K562 (cell line): ENCODE results near the gene ZFP42. TPM values are rescaled to one million over a fixed set of nuclear protein-coding genes. Genes with fewer than 3 reads are reported as not detected.
A peak's percentile ranks its signal among the peaks of the same experiment; 100 is the strongest.

Experiments
- ATAC-seq: fragments of 200-7000 bp; cut with Tn5 transposase; 3 replicates; pipeline ENCODE4 v1.9.1; 2020; ENCODE audit warnings: moderate library complexity
- BruUV-seq: library from RNA; stranded (reverse); fragments of 400-500 nt; replicated peaks from 2 replicates; lab custom pipeline; 2021; lab: Mats Ljungman, UMichigan
- CTCF ChIA-PET: fragments of 300-600 bp; formaldehyde crosslinking; extraction: SDS; loops from one replicate; lab custom pipeline; 2021; ENCODE audit warnings: low intra/inter-chr PET ratio; lab: Yijun Ruan, JAX
- POLR2A ChIA-PET: fragments of 300-600, 350-650 bp; sonication (Branson Sonifier 250); formaldehyde crosslinking; extraction: SDS; loops from one replicate; lab custom pipeline; 2021; ENCODE audit warnings: antibody characterized with exemption, inconsistent platforms; lab: Yijun Ruan, JAX
- DNase-seq, 4 experiments: peaks; one replicate each; pipeline versions ENCODE4 v3.0.0 to v3.0.0-alpha.2; 2011 to 2018; ENCODE audit warnings: low spot score in 3 of 4, mixed read lengths in 3 of 4; ENCODE audit errors: extremely low read depth in 1 of 4
- FAIRE-seq: peaks from 2 replicates; lab custom pipeline; 2011; peaks lifted over from hg19 to GRCh38; lab: Jason Lieb, UNC
- H2AFZ ChIP-seq: 2 replicates; pipeline ENCODE4 v1.6.0; 2011; ENCODE audit warnings: low read depth, low read length, control low read depth, inconsistent platforms
- H3K27ac ChIP-seq: fragments of 200-600 bp; 3 replicates; pipeline ENCODE4 v1.8.0; 2011; ENCODE audit warnings: low read depth, mild to moderate bottlenecking, control low read depth, inconsistent platforms, low read length, moderate library complexity, mixed read lengths; ENCODE audit errors: extremely low read depth
- H3K27me3 ChIP-seq, 2 experiments: fragments of 300-600 bp in 1 of 2; 2 replicates in 1 of 2; 3 replicates in 1 of 2; pipeline versions ENCODE4 v1.6.0 to v1.8.0; 2011; ENCODE audit warnings: inconsistent platforms in 2 of 2, low read length in 2 of 2, mild to moderate bottlenecking in 1 of 2, mixed read lengths in 1 of 2, moderate library complexity in 1 of 2; ENCODE audit not compliant: control insufficient read depth in 2 of 2, insufficient read depth in 2 of 2
- H3K36me3 ChIP-seq: fragments of 300-600 bp; 3 replicates; pipeline ENCODE4 v1.8.0; 2011; ENCODE audit warnings: mild to moderate bottlenecking, low read length, inconsistent platforms; ENCODE audit not compliant: control insufficient read depth, insufficient read depth
- H3K4me1 ChIP-seq, 2 experiments: fragments of 200-600 bp in 1 of 2; replicated peaks in 1 of 2; 2 replicates in 1 of 2; 3 replicates in 1 of 2; pipeline versions ENCODE4 v1.5.1 to v1.8.0; 2011; ENCODE audit warnings: inconsistent platforms in 2 of 2, low read length in 2 of 2, mild to moderate bottlenecking in 1 of 2, mixed read lengths in 1 of 2, moderate library complexity in 1 of 2; ENCODE audit not compliant: control insufficient read depth in 2 of 2, insufficient read depth in 2 of 2
- H3K4me2 ChIP-seq: 2 replicates; pipeline ENCODE4 v1.6.1; 2011; ENCODE audit warnings: low read length, control low read depth, inconsistent platforms, mixed read lengths; ENCODE audit not compliant: insufficient read depth
- H3K4me3 ChIP-seq: fragments of 200-600 bp; sonication (generic), shearing (Covaris generic); 2 replicates; pipeline ENCODE4 v1.5.1; 2016; ENCODE audit warnings: control low read depth, inconsistent platforms
- H3K79me2 ChIP-seq: fragments of 200-600 bp; 3 replicates; pipeline ENCODE4 v1.8.0; 2011; ENCODE audit warnings: low read length, inconsistent platforms; ENCODE audit not compliant: control insufficient read depth, insufficient read depth
- H3K9ac ChIP-seq, 2 experiments: 2 replicates each; pipeline versions ENCODE4 v1.6.0 to v1.6.1; 2011; ENCODE audit warnings: low read depth in 2 of 2, low read length in 2 of 2, control low read depth in 1 of 2, inconsistent platforms in 1 of 2, mild to moderate bottlenecking in 1 of 2, mixed read lengths in 1 of 2; ENCODE audit not compliant: insufficient read depth in 1 of 2
- H3K9me1 ChIP-seq: one replicate; pipeline ENCODE4 v1.6.0; 2011; ENCODE audit warnings: inconsistent platforms, mild to moderate bottlenecking, low read length, moderate library complexity; ENCODE audit not compliant: control insufficient read depth, insufficient read depth
- H3K9me3 ChIP-seq: replicated peaks from 2 replicates; pipeline ENCODE4 v1.5.1; 2011; ENCODE audit warnings: low read depth, low read length, inconsistent platforms; ENCODE audit not compliant: control insufficient read depth, insufficient read depth
- H4K20me1 ChIP-seq: replicated peaks from 2 replicates; pipeline ENCODE4 v1.6.1; 2011; ENCODE audit warnings: low read length, inconsistent platforms, mixed read lengths; ENCODE audit not compliant: control insufficient read depth, insufficient read depth
- FOSL1 ChIP-seq: fragments of 200-800 bp; sonication (Bioruptor generic); conservative IDR thresholded peaks from 2 replicates; pipeline ENCODE4 v1.6.1; 2016; ENCODE audit warnings: missing genetic modification characterization, missing compliant biosample characterization
- MTA3 ChIP-seq: fragments of 450-650 bp; formaldehyde crosslinking; IDR thresholded peaks from 2 replicates; pipeline ENCODE4 v1.6.1; 2017; ENCODE audit warnings: mild to moderate bottlenecking, borderline replicate concordance
- THRB ChIP-seq: fragments of 450-650 bp; formaldehyde crosslinking; conservative IDR thresholded peaks from 2 replicates; pipeline ENCODE4 v1.4.0; 2022; ENCODE audit warnings: mild to moderate bottlenecking, missing genetic modification characterization
- ZNF124 ChIP-seq: sonication (generic); formaldehyde crosslinking; IDR thresholded peaks from 2 replicates; pipeline ENCODE4 v1.8.1; 2022; ENCODE audit warnings: missing genetic modification reagents
- ZNF184 ChIP-seq: sonication (generic); formaldehyde crosslinking; IDR thresholded peaks from 2 replicates; pipeline ENCODE4 v1.5.0; 2020; ENCODE audit warnings: missing genetic modification reagents
- WGBS: fragments of 100-300 bp; shearing (Covaris generic); methylation state at CpG from one replicate; pipeline ENCODE4 v1.1.6; 2016; ENCODE audit warnings: low coverage, mixed read lengths; ENCODE audit not compliant: insufficient coverage; ENCODE audit errors: missing lambda C conversion rate; 5-methylcytosine and 5-hydroxymethylcytosine counted together
- in situ Hi-C: fragments of 300-500 bp; cut with MboI; formaldehyde crosslinking; loops from 4 replicates; pipeline ENCODE4 v1.15.0; 2018; ENCODE audit warnings: inconsistent platforms, mixed read lengths
- intact Hi-C: fragments of 100-400 bp; cut with micrococcal nuclease; formaldehyde crosslinking; loops from 2 replicates; pipeline ENCODE4 v1.14.2; 2022
- polyA plus RNA-seq, 8 experiments: library from polyadenylated mRNA; depleted of rRNA in 4 of 8; stranded (reverse) in 5 of 8; unstranded in 3 of 8; fragments of >200 nt; fragmentation: Nextera tagmentation in 2 of 8; fragmentation: Illumina TruSeq in 1 of 8; extraction: Ambion mirVana in 2 of 8; extraction: Trizol in 1 of 8; gene quantifications; 2 replicates each; pipeline versions ENCODE4 v1.2.1 to v1.2.3, GENCODE V29; 2011 to 2014; ENCODE audit warnings: inconsistent platforms in 1 of 8, missing spikeins in 1 of 8
- total RNA-seq, 7 experiments: library from RNA; depleted of rRNA in 6 of 7; stranded (reverse); fragments of >200 nt in 6 of 7; fragmentation: Illumina TruSeq in 2 of 7; extraction: Trizol in 2 of 7; gene quantifications; 2 replicates each; pipeline versions ENCODE4 v1.2.1 to v1.2.3, GENCODE V29; 2011 to 2021; ENCODE audit warnings: low replicate concordance in 1 of 7
- TF ChIP-seq, protein P1 (sequence below): sonication (generic); formaldehyde crosslinking; IDR thresholded peaks from 2 replicates; pipeline ENCODE4 v1.8.0; 2022; ENCODE audit warnings: mild to moderate bottlenecking, low read depth, missing genetic modification reagents

The ZFP42 gene
- total and polyA plus RNA-seq, 9 of the 15 experiments (the other 6 are each of a cell fraction or from before 2014, with no cell fraction given) = 0.09 to 0.64 (median 0.20) TPM

- in situ Hi-C loops (no loop called here), intact Hi-C loops (no loop called here)
- no peaks in the 10 kb centered on the region for H3K9me3 ChIP-seq
- no peak overlapping the region for H3K4me3 ChIP-seq
- H3K4me1 ChIP-seq = no peaks in the 10 kb centered on the region
- no peak overlapping the region for H2AFZ ChIP-seq
- no peak for TF ChIP-seq ZNF184
- no peak for TF ChIP-seq THRB (CRISPR knock-in tag)
- TF ChIP-seq ZNF124 = no peak
- TF ChIP-seq FOSL1 = peak; percentile 42
- TF ChIP-seq, protein P1, sequence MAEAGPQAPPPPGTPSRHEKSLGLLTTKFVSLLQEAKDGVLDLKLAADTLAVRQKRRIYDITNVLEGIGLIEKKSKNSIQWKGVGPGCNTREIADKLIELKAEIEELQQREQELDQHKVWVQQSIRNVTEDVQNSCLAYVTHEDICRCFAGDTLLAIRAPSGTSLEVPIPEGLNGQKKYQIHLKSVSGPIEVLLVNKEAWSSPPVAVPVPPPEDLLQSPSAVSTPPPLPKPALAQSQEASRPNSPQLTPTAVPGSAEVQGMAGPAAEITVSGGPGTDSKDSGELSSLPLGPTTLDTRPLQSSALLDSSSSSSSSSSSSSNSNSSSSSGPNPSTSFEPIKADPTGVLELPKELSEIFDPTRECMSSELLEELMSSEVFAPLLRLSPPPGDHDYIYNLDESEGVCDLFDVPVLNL = no peak
- TF ChIP-seq MTA3 = no peak
- BruUV-seq = no TSS peak
- H3K4me2 ChIP-seq = no peak overlapping the region
- DNase-seq (no peak), ATAC-seq (no peak), FAIRE-seq (no peak)
- H3K9me1 ChIP-seq = no peaks in the 10 kb centered on the region
- no peaks in the 10 kb centered on the region for H3K36me3 ChIP-seq
- no peak overlapping the region for H3K27ac ChIP-seq
- H3K79me2 ChIP-seq = no peaks in the 10 kb centered on the region
- POLR2A ChIA-PET = no interaction called here
- H3K27me3 ChIP-seq = no peaks in the 10 kb centered on the region; a peak in 1 of 5 replicates
- CTCF ChIA-PET = no interaction called here
- H4K20me1 ChIP-seq = no peaks in the 10 kb centered on the region
- no peak overlapping the region for H3K9ac ChIP-seq
- 0% methylated on average over 2 of the region's 2 CpGs for WGBS
Measured at GRCh38 chr4:188002323-188002722, 6.8 kb downstream of the ZFP42 start.
